GM12801 (cell line): Measurements from ENCODE around the gene SLC38A10.

ENCODE experiments used
- TF ChIP-seq, protein P1 (sequence below): IDR thresholded peaks from one replicate; pipeline ENCODE4 v1.5.1; 2011; ENCODE audit warnings: control low read depth; ENCODE audit not compliant: insufficient read length; ENCODE audit errors: extremely low read depth

SLC38A10 gene

DNA sequence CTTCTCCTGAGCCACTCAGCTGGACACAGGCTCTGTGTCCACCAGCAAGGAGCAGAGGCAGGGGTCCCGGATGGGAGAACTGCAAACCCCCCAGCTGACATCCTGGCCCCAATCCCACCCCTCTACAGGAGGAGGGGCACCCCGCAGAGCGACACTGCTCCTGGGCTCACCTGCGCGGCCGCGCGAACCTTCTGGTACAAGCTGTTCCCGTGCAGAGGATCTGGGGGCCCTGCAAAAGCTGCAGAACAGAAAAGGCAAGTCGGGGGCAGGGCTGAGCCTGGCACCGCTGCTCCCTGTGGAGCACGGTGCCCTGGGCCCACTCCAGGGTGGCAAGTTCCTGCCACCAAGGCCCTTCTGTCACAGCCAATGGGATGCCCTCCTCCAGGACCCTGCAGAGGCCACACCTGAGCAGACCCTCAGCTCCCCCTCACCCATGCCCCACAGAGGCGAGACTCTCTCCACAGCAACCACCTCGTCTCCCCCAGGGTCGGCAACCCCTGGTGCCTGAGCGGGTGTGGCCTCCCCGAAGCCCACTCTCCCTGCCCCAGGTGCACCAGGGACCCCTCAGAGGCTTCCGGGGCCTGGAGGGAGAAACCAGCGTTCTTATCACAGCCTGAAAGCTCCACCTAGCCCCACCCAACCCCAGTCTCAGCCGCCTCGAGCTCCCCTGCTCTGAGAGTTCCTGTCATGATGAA is 61.1 kb downstream of the SLC38A10 start:
- TF ChIP-seq, protein P1, sequence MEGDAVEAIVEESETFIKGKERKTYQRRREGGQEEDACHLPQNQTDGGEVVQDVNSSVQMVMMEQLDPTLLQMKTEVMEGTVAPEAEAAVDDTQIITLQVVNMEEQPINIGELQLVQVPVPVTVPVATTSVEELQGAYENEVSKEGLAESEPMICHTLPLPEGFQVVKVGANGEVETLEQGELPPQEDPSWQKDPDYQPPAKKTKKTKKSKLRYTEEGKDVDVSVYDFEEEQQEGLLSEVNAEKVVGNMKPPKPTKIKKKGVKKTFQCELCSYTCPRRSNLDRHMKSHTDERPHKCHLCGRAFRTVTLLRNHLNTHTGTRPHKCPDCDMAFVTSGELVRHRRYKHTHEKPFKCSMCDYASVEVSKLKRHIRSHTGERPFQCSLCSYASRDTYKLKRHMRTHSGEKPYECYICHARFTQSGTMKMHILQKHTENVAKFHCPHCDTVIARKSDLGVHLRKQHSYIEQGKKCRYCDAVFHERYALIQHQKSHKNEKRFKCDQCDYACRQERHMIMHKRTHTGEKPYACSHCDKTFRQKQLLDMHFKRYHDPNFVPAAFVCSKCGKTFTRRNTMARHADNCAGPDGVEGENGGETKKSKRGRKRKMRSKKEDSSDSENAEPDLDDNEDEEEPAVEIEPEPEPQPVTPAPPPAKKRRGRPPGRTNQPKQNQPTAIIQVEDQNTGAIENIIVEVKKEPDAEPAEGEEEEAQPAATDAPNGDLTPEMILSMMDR: no peak

DNA sequence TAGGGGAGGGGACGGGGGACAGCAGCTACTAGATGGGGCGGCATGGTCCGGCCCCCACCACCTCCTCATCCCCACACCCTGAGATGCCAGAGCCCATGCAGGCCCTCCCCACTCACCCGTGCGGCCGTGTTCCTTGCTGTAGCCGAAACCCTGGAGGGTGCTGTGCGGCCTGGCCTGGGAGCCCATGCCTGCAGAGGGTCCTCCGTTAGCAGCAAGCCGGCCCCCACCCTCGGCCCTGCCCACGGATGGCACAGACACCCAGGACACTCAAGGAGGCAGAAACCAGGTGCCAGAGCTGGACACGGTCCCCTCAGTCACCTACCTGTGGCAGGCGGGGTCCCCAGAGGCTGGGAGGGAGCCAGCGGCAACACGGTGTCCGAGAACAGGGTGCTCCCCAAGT is 61.8 kb downstream of the SLC38A10 start:
- TF ChIP-seq, protein P1: no peak

DNA sequence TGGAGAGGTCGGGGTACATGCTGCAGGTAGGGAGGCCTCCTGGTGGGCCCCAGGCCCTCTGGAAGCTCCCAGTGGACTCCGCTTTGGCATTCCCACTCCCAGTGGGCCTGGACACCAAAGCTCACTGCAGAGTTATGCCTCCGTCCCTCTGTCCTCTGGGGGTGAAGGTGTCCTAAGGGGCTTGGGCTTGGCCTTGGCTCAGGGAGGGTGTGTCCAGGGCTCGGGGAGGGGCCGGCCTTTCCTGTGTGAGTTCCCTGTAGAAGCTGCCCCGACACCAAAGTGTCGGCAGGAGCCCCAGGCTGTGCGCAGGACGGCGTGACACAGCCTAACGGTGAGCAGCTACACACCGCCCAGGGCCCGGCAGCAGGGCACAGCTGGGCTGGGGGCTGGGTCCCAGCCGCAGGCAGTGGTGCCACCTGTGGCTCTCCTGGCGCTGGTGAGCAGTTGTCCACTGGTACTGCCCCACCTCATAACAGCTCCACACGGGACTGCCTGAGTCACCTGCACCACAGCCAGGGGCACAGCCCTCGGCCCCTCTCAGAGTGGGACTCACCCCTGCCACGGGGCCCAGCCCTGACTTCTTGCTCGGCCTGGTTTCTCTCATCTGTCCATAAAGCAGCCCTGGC is 62.4 kb downstream of the SLC38A10 start:
- TF ChIP-seq, protein P1: no peak

DNA sequence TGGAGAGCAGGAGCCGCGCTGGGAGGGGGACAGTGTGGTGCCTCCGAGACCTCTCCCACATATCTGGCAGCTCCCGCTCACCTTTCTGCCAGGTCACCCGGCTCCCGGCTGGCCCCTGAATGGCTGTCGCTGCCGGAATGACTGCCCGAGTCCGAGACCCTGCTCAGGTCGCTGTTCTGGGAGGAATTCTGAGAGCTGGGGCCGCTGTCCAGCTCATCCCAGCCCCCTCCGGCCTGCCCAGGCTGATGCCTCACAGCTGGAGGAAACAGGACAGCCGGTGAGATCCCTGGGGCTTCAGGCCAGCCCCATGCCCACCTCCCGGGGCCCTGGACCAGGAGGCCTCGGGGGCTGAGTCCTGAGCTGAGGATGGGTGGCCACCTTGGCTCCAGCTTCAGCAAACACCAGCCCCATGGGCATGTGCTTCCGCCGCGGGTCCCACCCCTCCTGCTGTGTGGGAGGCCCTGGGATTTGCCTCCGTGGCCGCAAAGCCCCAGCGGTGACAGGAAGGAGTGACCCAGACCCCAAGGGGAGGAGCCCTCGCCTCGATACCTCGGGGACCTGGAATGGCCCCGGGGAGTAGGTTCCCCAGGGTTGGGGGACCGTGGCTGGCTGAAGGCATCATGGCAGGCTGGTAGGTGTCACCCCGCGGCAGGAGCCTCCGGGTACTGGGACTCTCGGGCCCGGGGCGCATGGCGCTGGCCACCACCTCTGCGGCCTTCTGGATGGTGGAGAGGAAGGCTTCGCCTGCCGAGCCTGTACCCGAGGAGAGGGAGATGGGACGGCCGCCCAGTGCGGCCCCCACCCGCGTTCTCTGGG is 63.1 kb downstream of the SLC38A10 start:
- TF ChIP-seq, protein P1: no peak

DNA sequence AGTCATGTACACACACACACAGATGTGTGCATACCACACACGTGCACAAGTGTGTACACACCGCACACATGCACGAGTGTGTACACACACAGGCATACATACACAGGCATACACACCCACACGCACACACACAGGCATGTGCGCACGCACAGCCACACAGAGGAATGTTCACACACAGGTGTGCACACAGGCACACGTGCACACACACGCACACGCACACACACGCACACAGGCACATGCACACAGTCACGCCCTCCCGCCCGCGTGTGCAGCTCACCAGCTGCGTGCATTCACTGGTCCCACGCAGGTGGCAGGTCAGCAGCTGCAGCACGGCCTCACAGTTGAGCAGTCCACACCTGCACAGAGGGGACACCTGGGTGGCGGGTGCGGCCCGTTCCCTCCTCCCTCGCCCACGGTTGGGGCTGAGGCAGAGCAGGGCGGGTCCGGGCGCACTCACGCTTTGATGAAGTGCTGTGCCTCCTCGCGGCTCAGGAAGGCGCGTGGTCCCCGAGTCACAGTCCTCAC is 63.9 kb downstream of the SLC38A10 start:
- TF ChIP-seq, protein P1: no peak

DNA sequence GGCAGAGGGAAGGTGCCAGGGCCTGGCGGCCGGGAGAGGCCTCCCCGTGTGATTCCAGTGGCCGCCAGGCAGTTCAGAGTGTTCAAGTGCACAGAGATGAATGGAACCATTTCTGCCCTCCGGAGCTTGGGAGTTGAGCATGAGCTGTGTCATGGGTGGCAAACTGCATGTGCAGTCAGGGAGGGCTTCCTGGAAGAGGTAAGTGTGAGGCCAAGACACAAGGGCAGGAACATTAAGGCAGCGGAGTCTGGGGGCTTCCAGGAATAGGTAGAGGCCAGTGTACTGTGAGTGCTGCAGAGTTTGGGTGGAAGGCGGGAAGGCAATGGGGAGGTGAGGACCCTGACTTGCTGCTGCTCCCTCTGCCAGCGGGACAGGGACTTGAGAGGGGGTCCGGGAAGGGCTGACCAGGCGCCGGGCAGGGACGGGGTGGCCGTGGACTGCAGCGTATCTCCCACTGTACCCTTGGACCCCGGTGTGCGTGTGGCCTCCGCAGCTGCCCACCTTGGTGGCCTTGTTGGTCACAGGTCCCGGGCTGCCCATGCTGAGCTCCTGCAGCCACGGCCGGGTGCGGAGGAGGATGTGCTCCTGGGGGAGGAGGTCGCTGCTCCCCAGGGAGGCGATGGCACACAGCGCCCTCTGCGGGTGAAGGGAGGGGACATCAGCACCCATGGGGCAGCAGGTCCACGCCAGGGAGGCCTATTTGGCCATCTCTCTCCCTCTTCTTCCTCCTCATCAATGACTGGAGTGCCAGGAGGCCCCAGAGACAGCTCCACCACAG is 64.9 kb downstream of the SLC38A10 start:
- TF ChIP-seq, protein P1: no peak

DNA sequence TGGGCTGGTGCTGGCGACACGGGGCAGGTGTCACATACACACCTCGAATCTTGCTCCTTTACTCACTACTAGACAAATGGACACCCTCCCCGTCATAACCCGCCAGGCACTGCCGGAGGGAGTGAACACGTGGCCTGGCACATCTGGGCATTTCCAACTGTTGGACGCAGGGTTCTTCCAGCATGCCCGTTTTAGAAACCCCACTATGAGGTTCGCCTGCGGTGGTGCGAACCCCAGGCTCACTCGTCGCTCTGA is 65.5 kb downstream of the SLC38A10 start:
- TF ChIP-seq, protein P1: no peak
